Retinal pigment epithelial cell (primary cell): ENCODE data around the gene SYNRG.
A peak's percentile ranks its signal among the peaks of the same experiment; 100 is the strongest.

ENCODE experiments used
- DNase-seq: peaks from one replicate; pipeline ENCODE4 v3.0.0-alpha.2; 2010; ENCODE audit warnings: low read depth
- H3K4me3 ChIP-seq: 2 replicates; pipeline ENCODE4 v1.5.1; 2011; ENCODE audit warnings: mild to moderate bottlenecking, low read length, control low read depth, moderate library complexity
- TF ChIP-seq, protein P1 (sequence below): conservative IDR thresholded peaks from 2 replicates; pipeline ENCODE4 v1.5.1; 2011; ENCODE audit warnings: low read depth, low read length, control low read depth, inconsistent platforms

SYNRG gene, protein sequence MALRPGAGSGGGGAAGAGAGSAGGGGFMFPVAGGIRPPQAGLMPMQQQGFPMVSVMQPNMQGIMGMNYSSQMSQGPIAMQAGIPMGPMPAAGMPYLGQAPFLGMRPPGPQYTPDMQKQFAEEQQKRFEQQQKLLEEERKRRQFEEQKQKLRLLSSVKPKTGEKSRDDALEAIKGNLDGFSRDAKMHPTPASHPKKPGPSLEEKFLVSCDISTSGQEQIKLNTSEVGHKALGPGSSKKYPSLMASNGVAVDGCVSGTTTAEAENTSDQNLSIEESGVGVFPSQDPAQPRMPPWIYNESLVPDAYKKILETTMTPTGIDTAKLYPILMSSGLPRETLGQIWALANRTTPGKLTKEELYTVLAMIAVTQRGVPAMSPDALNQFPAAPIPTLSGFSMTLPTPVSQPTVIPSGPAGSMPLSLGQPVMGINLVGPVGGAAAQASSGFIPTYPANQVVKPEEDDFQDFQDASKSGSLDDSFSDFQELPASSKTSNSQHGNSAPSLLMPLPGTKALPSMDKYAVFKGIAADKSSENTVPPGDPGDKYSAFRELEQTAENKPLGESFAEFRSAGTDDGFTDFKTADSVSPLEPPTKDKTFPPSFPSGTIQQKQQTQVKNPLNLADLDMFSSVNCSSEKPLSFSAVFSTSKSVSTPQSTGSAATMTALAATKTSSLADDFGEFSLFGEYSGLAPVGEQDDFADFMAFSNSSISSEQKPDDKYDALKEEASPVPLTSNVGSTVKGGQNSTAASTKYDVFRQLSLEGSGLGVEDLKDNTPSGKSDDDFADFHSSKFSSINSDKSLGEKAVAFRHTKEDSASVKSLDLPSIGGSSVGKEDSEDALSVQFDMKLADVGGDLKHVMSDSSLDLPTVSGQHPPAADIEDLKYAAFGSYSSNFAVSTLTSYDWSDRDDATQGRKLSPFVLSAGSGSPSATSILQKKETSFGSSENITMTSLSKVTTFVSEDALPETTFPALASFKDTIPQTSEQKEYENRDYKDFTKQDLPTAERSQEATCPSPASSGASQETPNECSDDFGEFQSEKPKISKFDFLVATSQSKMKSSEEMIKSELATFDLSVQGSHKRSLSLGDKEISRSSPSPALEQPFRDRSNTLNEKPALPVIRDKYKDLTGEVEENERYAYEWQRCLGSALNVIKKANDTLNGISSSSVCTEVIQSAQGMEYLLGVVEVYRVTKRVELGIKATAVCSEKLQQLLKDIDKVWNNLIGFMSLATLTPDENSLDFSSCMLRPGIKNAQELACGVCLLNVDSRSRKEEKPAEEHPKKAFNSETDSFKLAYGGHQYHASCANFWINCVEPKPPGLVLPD (N-terminal part only)

DNA sequence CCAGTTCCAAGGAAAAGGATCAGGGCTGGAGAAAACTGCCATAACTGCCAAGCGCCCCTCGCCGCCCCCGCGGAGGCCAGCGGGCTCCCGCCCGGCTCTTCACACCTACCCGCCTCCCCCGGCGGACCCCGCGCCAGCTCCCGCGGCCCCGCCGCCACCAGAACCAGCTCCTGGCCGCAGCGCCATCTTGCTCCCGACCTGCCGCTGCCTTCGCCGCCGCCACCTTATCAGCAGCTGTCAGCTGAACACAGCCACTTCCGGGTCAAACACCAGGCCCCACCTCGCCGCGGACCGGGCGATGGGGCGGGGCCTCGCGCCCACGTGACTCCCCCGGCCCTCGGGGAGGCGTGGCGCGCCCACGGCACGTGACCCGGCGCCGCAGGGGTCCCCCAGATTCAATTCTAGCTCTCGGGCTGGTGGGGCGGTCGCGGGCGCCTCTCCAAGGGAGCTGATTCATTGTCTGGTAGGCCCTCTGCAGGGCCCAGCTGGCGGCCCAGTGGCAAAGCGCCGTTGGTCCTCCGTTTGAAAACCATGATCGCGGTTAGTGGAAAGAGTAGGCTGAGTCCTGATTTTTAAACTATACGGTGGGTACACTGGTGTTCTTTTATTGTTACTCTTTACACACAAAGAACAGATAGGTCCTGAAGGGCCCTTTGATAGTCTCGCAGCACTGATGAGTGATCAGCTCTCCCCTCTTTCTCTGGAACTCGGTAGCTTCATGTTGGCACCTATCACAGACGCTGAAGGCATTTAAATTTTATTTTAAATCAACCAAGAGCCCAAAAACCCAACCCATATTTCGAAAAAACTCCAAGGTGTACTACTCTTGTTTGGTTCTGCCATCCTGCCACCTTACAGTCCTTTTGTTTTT lies at the start of gene SYNRG:
Gene SYNRG (minus strand): TSS at position 249 of the 871 bp plus-strand sequence. CDS start 63 bp downstream, at position 186.
- H3K4me3 ChIP-seq: peak within 1 kb of the TSS; percentile 94
- TF ChIP-seq, protein P1, sequence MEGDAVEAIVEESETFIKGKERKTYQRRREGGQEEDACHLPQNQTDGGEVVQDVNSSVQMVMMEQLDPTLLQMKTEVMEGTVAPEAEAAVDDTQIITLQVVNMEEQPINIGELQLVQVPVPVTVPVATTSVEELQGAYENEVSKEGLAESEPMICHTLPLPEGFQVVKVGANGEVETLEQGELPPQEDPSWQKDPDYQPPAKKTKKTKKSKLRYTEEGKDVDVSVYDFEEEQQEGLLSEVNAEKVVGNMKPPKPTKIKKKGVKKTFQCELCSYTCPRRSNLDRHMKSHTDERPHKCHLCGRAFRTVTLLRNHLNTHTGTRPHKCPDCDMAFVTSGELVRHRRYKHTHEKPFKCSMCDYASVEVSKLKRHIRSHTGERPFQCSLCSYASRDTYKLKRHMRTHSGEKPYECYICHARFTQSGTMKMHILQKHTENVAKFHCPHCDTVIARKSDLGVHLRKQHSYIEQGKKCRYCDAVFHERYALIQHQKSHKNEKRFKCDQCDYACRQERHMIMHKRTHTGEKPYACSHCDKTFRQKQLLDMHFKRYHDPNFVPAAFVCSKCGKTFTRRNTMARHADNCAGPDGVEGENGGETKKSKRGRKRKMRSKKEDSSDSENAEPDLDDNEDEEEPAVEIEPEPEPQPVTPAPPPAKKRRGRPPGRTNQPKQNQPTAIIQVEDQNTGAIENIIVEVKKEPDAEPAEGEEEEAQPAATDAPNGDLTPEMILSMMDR: peak; percentile 25
- DNase-seq: peak; percentile 68

DNA sequence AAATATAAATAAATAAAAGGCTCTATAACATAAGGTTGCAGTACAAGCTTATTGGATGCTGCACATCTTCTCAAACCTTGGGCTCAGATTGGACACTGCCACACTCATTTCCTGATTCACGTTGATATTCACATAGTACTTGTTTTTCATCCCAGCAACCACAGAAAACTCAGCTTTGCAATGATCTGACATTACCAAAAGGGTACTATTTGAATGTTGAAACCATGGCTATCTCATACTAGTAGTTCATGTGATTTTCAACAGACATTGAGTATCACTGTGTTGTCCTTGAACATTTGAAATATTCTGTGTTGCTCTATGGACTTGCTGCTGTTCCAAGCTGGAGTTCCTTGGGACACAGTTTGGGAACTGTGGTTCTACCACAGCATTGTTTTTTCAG lies 48.0 kb upstream of the SYNRG start:
- TF ChIP-seq, protein P1: no peak
- no peak for DNase-seq
- H3K4me3 ChIP-seq: no peak overlapping the region

DNA sequence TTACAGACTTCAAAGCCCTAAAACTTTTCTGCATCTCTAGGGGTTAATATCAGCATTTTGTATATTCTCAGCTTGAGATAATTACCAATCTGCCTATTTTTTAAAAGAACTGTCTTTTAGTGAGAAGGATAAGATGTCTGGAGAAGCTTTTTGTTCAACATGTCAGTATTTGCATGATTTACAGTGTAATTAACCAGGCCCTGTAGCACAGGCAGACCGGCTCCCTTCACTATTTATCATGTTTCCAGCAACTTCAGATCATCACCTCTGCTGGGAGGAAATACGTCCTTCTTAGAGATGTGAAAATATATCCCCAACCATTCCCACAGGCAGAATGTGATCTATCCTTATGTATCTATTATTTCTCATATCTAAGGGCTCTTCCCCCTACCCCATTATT lies 42.6 kb upstream of the SYNRG start:
- H3K4me3 ChIP-seq: no peak overlapping the region
- no peak for DNase-seq
- TF ChIP-seq, protein P1: no peak

DNA sequence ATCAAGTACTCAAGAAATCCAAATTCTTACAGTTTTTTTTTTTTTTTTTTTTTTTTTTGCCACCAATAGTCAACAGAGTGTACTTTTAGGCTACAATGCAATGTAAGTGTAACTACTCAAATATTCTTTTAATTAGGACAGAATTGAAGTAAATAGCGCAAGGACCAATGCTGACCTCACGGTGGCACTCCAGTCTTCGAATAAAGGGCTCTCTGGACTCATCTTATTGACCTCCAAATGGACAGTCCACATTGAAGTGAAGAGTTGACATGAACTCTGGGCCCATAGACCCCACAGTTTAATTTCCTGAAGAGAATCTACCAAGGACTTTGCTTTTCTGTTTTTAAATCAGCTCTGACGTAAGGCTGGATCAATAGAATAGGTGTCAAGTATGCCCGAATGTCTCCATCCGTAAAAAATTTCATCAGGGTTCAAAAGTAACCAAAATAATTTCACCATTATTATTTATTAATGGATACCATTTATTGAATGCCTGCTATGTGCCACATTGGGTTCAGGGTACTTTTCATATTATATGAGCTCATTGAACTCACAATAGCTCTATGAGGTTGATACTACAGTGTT lies 41.3 kb upstream of the SYNRG start:
- no peak for DNase-seq
- no peak overlapping the region for H3K4me3 ChIP-seq
- TF ChIP-seq, protein P1: peak; percentile 55

DNA sequence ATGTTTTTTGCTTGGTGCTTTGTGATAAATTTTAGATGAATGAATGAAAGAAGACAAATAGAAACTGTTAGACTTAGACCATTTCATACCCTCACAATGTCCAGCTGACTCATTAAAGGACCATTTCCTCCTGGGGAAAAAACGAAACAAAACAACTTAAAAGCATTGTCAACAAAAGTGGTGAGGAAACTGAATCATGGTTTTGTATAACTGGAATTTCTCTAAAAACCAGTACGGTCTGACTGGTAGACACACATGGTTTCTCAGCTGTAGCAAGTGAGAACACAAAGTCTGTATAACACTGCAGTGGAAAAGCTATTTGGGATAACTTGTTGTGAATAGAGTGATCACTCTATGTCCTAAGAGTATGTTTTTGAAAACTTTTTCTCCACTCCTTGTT lies 39.3 kb upstream of the SYNRG start:
- DNase-seq: no peak
- TF ChIP-seq, protein P1: no peak
- no peak overlapping the region for H3K4me3 ChIP-seq
